GM12891 (cell line): ENCODE results near the gene G0S2.
A peak's percentile ranks its signal among the peaks of the same experiment; 100 is the strongest.
"Not testable (repeated sequence)": the region's sequence is repeated elsewhere in the genome, so short reads cannot be mapped to it uniquely, and the experiment has no call there.

ENCODE experiments used
- DNase-seq: peaks from one replicate; pipeline ENCODE4 v3.0.0; 2011; ENCODE audit warnings: low spot score; ENCODE audit not compliant: insufficient read length
- FAIRE-seq: peaks from 2 replicates; lab custom pipeline; 2011; peaks lifted over from hg19 to GRCh38; lab: Jason Lieb, UNC
- PAX5 ChIP-seq: IDR thresholded peaks from 2 replicates; pipeline ENCODE4 v1.6.1; 2011; ENCODE audit warnings: low read length, moderate library complexity, mild to moderate bottlenecking; ENCODE audit not compliant: insufficient read depth, severe bottlenecking
- POLR2A ChIP-seq: IDR thresholded peaks from 2 replicates; pipeline ENCODE4 v1.6.1; 2011; ENCODE audit warnings: low read depth, low read length, control low read depth
- POLR2AphosphoS5 ChIP-seq: IDR thresholded peaks from 2 replicates; pipeline ENCODE4 v1.6.1; 2011; ENCODE audit warnings: low read depth, low read length, control low read depth
- POU2F2 ChIP-seq: IDR thresholded peaks from 2 replicates; pipeline ENCODE4 v1.6.1; 2011; ENCODE audit warnings: low read depth, mild to moderate bottlenecking, control low read depth, low read length, moderate library complexity
- SPI1 ChIP-seq: IDR thresholded peaks from 2 replicates; pipeline ENCODE4 v1.6.1; 2011; ENCODE audit warnings: low read depth, low read length, control low read depth
- TAF1 ChIP-seq: IDR thresholded peaks from 2 replicates; pipeline ENCODE4 v1.6.1; 2011; ENCODE audit warnings: low read depth, low read length, control low read depth

G0S2 gene

GRCh38 chr1:209678981-209679539 is 3.8 kb downstream of the G0S2 start:
- no peak for TF ChIP-seq POU2F2
- TF ChIP-seq SPI1: no peak
- TF ChIP-seq POLR2A: no peak
- no peak for TF ChIP-seq TAF1
- no peak for TF ChIP-seq POLR2AphosphoS5
- TF ChIP-seq PAX5: no peak
- peak; percentile 26 for FAIRE-seq
- DNase-seq: no peak

GRCh38 chr1:209685821-209686220 is 10.6 kb downstream of the G0S2 start:
- TF ChIP-seq POLR2A (no peak), PAX5 (no peak), TAF1 (no peak), POU2F2 (no peak), POLR2AphosphoS5 (no peak), SPI1 (no peak)
- DNase-seq (no peak), FAIRE-seq (no peak)

- no peak for TF ChIP-seq SPI1
- no peak for TF ChIP-seq POLR2A
- TF ChIP-seq TAF1: no peak
- TF ChIP-seq POLR2AphosphoS5: no peak
- TF ChIP-seq PAX5: no peak
- TF ChIP-seq POU2F2: no peak
- FAIRE-seq (no peak), DNase-seq (no peak)
Observed at GRCh38 chr1:209686322-209686721, 11.1 kb downstream of the G0S2 start.

DNA sequence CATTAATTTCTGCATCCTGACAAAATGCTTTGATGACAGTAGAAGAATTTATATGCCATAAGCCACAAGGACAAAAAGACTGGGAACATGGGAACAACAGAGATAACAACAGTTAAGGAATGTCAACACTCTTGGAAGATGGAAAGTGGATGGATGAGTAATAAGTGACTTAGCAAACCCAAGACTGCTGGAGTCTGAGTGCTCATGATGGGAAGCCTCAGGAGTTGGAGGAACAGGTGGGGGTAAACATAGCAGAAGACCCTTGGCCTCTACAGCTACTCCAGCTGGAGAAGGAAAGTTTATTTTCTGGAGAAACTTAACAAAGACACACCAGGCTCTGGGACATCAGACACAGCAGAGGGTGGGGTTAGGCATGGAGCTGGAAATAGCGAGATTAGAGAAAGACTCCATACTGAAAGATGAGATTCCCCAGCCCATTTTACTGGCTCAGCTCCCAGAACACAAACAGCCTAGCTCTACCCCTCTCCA is 13.6 kb downstream of the G0S2 start:
- TF ChIP-seq POLR2AphosphoS5 (no peak), PAX5 (no peak), POU2F2 (no peak), TAF1 (no peak), POLR2A (no peak), SPI1 (no peak)
- no peak for FAIRE-seq
- DNase-seq: no peak

- TF ChIP-seq SPI1 (no peak), PAX5 (no peak), POU2F2 (no peak), POLR2A (no peak), TAF1 (no peak), POLR2AphosphoS5 (no peak)
- no peak for FAIRE-seq
- no peak for DNase-seq
Observed at GRCh38 chr1:209689477-209689876, 14.3 kb downstream of the G0S2 start.

DNA sequence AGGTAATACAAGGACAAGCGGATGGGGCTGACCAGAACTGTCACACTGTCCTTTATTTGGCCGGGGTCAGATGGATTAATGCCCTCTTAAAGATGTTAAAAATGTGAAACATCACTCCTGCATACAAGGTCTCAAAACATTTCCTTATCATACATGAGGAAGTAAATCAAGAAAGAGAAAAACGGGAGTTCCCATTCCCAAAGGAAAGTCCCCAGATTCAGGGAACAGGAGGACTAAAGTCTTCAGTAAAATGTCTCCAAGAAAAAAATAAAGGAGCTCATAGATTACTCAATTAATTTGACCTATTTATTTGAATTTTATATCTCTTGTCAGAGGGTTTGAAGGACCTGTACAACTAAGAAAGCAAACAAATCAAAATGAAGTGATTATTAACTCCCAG is 16.0 kb downstream of the G0S2 start:
- FAIRE-seq: no peak
- TF ChIP-seq PAX5 (no peak), POLR2A (no peak), POU2F2 (no peak), POLR2AphosphoS5 (no peak), TAF1 (no peak), SPI1 (no peak)
- no peak for DNase-seq

DNA sequence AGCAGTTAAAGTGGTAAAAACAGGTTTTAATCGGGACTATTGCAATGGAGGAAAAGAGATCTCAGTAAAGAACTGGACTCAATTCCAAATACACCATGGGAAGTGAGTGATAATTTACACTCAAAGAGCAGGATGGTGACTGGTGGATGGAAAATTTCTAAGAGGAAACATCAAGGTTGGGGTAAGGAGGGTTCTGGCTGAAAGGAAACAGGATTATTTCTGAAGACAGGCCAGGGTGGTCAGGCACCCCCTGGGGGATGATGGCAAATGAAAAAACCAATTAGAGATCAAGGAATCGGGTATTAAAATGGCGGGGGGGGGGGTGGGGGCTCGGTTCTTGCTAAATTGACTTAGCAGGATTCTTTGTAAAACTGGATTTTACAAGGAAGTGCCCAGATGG is 17.1 kb downstream of the G0S2 start:
- TF ChIP-seq POU2F2 (no peak), TAF1 (no peak), POLR2AphosphoS5 (no peak), SPI1 (no peak), PAX5 (no peak), POLR2A (no peak)
- no peak for DNase-seq
- no peak for FAIRE-seq

DNA sequence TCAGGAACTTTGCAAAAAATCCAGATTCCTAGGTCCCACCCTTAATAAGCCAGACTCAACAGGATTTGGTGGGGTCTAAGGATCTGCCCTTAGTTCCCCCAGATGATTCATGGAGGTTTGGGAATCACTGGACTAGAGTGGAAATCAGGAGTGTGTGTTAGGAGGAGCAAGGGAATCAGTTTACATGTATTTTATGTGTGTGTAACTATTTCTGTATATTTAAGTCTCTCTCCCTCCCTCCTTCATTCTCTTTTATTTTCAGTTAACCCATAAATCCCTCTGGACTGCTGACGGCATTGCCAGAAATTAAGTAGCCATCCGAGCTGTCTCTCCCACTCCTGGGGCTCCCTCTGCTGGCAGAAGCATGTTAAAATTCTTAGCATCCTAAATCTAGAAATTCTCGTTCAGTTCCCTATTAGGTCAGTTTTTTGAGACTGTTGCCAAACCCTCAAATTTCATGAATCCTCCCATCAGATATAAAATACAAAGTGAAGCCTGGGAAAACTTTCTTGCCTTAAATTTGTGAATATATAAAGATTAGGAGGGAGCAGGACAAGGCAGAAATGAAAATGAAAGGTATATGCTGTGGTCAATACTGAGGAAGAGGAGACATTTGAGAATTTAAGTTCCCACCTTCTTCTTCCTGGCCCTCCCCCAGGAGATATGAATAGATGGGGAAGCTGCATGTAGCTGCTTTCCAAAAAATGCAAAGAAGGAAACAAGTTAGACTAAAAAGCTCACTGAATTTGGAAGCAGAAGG is 17.7 kb downstream of the G0S2 start:
- TF ChIP-seq SPI1 (peak; percentile 29; the same call in 1 of the 2 replicates), PAX5 (no peak)
- DNase-seq: no peak
- no peak for FAIRE-seq

DNA sequence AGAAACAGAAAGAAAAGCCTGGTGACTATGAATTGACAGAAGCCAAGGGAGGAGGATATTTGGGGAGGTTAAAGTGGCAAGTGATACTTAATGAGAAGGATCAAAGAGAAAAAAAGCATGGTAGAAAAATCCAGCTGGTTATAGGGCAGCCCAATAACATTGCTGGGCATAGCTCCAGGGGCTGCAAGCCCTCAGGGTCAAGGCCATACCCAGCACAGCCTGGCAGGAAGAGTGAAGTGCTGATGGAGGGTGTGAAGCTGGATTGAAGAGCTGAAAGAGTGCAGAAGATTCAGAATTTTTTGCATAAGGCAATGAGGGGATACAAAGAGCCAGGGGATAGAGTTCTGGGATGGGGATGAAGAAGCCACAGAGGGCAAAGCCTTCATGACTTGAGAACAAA is 21.5 kb downstream of the G0S2 start:
- FAIRE-seq: no peak
- TF ChIP-seq POLR2AphosphoS5: no peak
- no peak for TF ChIP-seq POLR2A
- no peak for TF ChIP-seq POU2F2
- no peak for TF ChIP-seq TAF1
- no peak for TF ChIP-seq PAX5
- TF ChIP-seq SPI1: no peak
- DNase-seq: no peak

- no peak for FAIRE-seq
- TF ChIP-seq TAF1 (no peak), POLR2A (no peak), POU2F2 (no peak), SPI1 (no peak), PAX5 (no peak), POLR2AphosphoS5 (no peak)
- no peak for DNase-seq
Observed at GRCh38 chr1:209697126-209697525, 21.9 kb downstream of the G0S2 start.

GRCh38 chr1:209700686-209701085 is 25.5 kb downstream of the G0S2 start:
- DNase-seq: not testable (repeated sequence)

More at GRCh38 chr1:209700686-209701085, 25.5 kb downstream of the G0S2 start:
- not testable (repeated sequence) for FAIRE-seq
